DND-41 (cell line): ENCODE measurements around the gene TACC3.

Experiments
- CTCF ChIP-seq: IDR thresholded peaks from 2 replicates; pipeline ENCODE4 v1.5.1; 2012; ENCODE audit warnings: borderline replicate concordance, low read length, moderate library complexity, mild to moderate bottlenecking; ENCODE audit not compliant: poor library complexity, severe bottlenecking; ENCODE audit errors: extremely low read depth
- EZH2 ChIP-seq: IDR thresholded peaks from 3 replicates; pipeline ENCODE4 v1.6.1; 2012; ENCODE audit warnings: borderline replicate concordance, low read depth, mild to moderate bottlenecking, moderate library complexity, low read length, inconsistent platforms; ENCODE audit not compliant: severe bottlenecking

GRCh38 chr4:1716065-1716945, 5.0 kb upstream of the TACC3 start:
- TF ChIP-seq CTCF: no peak
- no peak for TF ChIP-seq EZH2
